MG63 (cell line): ENCODE results near the gene WASF1. TPM values are rescaled to one million over a fixed set of nuclear protein-coding genes. Genes with fewer than 3 reads are reported as not detected.
A peak's percentile ranks its signal among the peaks of the same experiment; 100 is the strongest.
"Not testable (repeated sequence)": the region's sequence is repeated elsewhere in the genome, so short reads cannot be mapped to it uniquely, and the experiment has no call there.

Experiments
- DNase-seq: peaks from one replicate; pipeline ENCODE4 v3.0.0-alpha.2; 2020
- H3K27me3 ChIP-seq: fragments of 250-450 bp; sonication (Bioruptor Pico); 2 replicates; pipeline ENCODE4 v1.5.1; 2020; ENCODE audit warnings: mild to moderate bottlenecking, moderate library complexity
- H3K36me3 ChIP-seq: fragments of 250-450 bp; sonication (Bioruptor Pico); 2 replicates; pipeline ENCODE4 v1.5.1; 2020; ENCODE audit warnings: mild to moderate bottlenecking, moderate library complexity
- H3K4me3 ChIP-seq: fragments of 250-450 bp; sonication (Bioruptor Pico); 2 replicates; pipeline ENCODE4 v1.5.1; 2020; ENCODE audit warnings: mild to moderate bottlenecking, moderate library complexity
- H3K9me3 ChIP-seq: fragments of 250-450 bp; sonication (Bioruptor Pico); 2 replicates; pipeline ENCODE4 v1.5.1; 2020; ENCODE audit warnings: mild to moderate bottlenecking, moderate library complexity
- total RNA-seq: library from RNA; depleted of rRNA; stranded (reverse); fragments of >200 nt; shearing (Covaris generic); gene quantifications from 2 replicates; pipeline ENCODE4 v1.2.3, GENCODE V29; 2014; ENCODE audit warnings: low replicate concordance

WASF1 gene
- total RNA-seq, 1 experiment from 2014 or later = 4.8 TPM

- Histone ChIP-seq H3K4me3 (peak overlapping the region; percentile 86), H3K9me3 (no peaks in the 10 kb centered on the region), H3K27me3 (no peaks in the 10 kb centered on the region), H3K36me3 (peaks cover 3% of the 10 kb centered on the region; the same call in 1 of the 2 replicates)
- no peak for DNase-seq
Observed at GRCh38 chr6:110181131-110182030, 1.9 kb upstream of the WASF1 start.

GRCh38 chr6:110180228-110181008, 948 bp upstream of the WASF1 start, which contains the start of gene CDC40:
Gene CDC40 (plus strand): TSS chr6:110180427. CDS start chr6:110180445, 18 bp downstream.
- H3K4me3 ChIP-seq = peak within 1 kb of the TSS; percentile 86
- DNase-seq = peak; percentile 64
- H3K36me3 ChIP-seq = peaks cover 3% of the 10 kb centered on the region; the same call in 1 of the 2 replicates
- no peaks in the 10 kb centered on the region for H3K9me3 ChIP-seq
- no peaks in the 10 kb centered on the region for H3K27me3 ChIP-seq

- H3K9me3 ChIP-seq = no peaks in the 10 kb centered on the region
- no peaks in the 10 kb centered on the region for H3K27me3 ChIP-seq
- peak; percentile 27 for DNase-seq
- peak overlapping the region; percentile 86 for H3K4me3 ChIP-seq
- peaks cover 3% of the 10 kb centered on the region; the same call in 1 of the 2 replicates for H3K36me3 ChIP-seq
Observed at GRCh38 chr6:110178626-110179405, 654 bp downstream of the WASF1 start.

DNA sequence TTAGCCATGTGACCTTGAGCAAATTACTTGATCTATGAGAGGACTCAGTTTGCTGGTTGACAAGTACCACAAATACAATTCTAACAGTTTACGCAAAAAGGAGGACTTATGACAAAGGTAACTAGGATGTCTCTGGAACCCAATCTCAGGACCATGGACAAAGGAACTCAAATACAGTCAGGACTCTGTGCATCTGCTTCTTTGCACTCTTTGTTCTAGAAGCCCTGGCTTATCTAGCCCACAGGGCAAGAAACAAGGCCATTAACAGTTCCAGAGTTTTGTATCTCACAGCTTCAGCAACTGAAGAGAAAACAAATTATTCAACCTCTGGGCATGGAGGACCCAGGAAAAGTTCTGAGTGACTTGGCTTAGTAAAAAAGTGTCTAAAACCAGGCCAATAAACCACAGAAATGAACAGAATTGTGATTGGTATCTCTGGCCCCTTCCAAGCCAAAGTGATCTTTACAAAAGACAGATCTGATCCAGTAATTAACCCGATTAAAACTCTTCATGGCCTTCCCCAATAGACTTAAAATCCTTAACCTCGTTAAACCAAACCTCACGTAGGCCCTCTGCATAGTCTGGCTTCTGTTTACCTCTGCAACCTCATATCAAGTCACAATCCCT, 5.9 kb downstream of the WASF1 start:
- Histone ChIP-seq H3K9me3 (no peaks in the 10 kb centered on the region), H3K4me3 (no peak overlapping the region), H3K36me3 (no peaks in the 10 kb centered on the region), H3K27me3 (no peaks in the 10 kb centered on the region)
- DNase-seq = no peak

DNA sequence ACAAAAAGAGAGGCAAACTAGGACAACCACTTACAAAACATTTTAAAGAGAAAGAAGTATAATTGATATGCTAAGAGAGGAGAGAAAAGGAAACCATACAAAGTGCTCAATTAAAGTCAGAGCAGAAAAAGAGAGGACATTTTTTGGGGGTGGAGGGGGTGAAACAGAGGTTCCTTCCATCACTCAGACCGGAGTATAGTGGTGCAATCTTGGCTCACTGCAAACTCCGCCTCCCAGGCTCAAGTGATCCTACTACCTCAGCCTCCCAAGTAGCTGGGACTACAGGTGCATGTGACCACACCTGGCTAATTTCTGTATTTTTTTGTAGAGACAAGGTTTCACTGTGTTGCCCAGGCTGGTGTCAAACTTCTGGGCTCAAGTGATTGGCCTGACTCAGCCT, 9.4 kb downstream of the WASF1 start:
- no peaks in the 10 kb centered on the region for H3K27me3 ChIP-seq

DNA sequence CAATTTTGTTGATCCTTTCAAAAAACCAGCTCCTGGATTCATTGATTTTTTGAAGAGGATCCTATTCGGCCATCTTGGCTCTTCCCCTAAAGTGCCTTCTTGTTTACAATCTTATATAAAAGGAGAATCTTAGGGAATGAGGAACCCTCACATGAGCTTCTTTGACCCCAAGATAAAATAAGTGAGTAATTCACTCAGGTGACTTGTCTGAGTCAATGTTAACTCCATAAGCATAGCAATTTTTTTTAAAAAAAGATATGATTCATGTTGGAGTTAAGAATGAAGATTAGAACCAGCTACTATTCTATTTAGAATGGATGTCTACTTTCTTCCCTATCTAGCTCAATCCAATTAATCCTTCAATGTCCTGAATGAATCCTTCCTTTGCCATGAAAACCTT, 21.0 kb downstream of the WASF1 start:
- Histone ChIP-seq H3K9me3 (no peaks in the 10 kb centered on the region; the same call in 1 of the 2 replicates), H3K27me3 (no peaks in the 10 kb centered on the region), H3K36me3 (no peaks in the 10 kb centered on the region), H3K4me3 (no peak overlapping the region)
- DNase-seq = no peak

More for the DNA sequence above, 9.4 kb downstream of the WASF1 start:
- Histone ChIP-seq H3K4me3 (no peak overlapping the region), H3K36me3 (no peaks in the 10 kb centered on the region), H3K9me3 (no peaks in the 10 kb centered on the region)
- no peak for DNase-seq

DNA sequence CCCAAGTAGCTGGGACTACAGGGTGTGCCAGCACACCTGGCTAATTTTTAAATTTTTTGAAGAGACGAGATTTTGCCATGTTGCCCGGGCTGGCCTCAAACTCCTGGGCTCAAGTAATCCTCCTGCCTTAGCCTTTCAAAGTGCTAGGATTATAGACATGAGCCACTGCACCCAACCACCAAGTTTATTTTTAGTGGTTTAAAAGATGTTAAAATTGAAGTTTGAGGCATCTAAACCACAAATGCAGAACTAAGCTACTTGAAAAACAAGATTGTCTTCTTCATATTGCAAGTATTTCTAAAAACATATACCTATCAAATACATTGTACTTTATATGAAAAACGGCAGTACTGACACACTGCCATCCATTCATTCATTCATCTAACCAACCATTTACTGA, 31.6 kb downstream of the WASF1 start:
- Histone ChIP-seq H3K27me3 (no peaks in the 10 kb centered on the region), H3K4me3 (no peak overlapping the region), H3K36me3 (no peaks in the 10 kb centered on the region), H3K9me3 (no peaks in the 10 kb centered on the region)
- DNase-seq = no peak

DNA sequence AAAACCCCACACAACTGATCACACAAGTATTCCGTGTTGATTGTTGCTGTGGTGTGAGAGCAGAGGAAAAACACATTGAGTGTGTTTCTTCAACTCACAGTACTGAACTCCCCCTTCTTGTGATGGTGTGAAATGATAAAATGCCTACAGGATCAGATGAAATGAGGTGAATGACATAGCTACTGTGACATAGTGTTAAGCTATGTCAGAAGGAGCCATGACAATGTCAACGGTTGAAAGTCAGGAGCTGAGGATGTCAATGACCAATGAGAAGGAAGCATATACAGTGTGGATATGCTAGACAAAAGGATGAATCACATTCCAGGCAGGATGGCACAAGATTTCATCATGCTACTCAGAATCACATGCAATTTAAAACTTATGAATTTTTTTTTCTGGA, 38.8 kb downstream of the WASF1 start:
- no peaks in the 10 kb centered on the region for H3K27me3 ChIP-seq
- H3K9me3 ChIP-seq = no peaks in the 10 kb centered on the region; the same call in 1 of the 2 replicates
- H3K4me3 ChIP-seq = no peak overlapping the region
- no peak for DNase-seq
- no peaks in the 10 kb centered on the region for H3K36me3 ChIP-seq

- Histone ChIP-seq H3K27me3 (no peaks in the 10 kb centered on the region), H3K36me3 (no peaks in the 10 kb centered on the region), H3K4me3 (no peak overlapping the region), H3K9me3 (no peaks in the 10 kb centered on the region; the same call in 1 of the 2 replicates)
- DNase-seq = no peak
Observed at GRCh38 chr6:110139052-110139451, 40.4 kb downstream of the WASF1 start.

- no peaks in the 10 kb centered on the region for H3K36me3 ChIP-seq
Observed at GRCh38 chr6:110137924-110138887, 41.3 kb downstream of the WASF1 start.

DNA sequence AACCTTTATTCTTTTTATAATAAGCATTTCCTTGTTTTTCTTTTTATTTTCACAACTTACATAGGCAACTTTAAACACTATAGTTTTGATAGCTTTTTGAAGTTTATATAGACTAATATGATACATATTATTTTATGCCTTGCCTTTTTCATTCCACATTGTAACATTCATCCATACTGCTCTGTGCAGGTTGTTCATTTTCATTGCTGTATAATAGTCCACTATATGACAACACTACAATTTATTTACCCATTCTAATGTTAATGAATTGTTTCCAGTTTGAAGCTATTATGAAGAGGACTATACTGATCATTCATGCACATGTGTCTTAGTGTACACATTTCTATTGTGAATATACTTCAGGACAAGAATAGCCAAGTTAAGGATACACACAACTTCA, 49.1 kb downstream of the WASF1 start:
- no peak for DNase-seq
- H3K27me3 ChIP-seq = no peaks in the 10 kb centered on the region
- no peaks in the 10 kb centered on the region for H3K9me3 ChIP-seq
- H3K36me3 ChIP-seq = peaks cover 3% of the 10 kb centered on the region; the same call in 1 of the 2 replicates
- H3K4me3 ChIP-seq = no peak overlapping the region

More at GRCh38 chr6:110137924-110138887, 41.3 kb downstream of the WASF1 start:
- no peak overlapping the region for H3K4me3 ChIP-seq
- H3K27me3 ChIP-seq = no peaks in the 10 kb centered on the region
- H3K9me3 ChIP-seq = no peaks in the 10 kb centered on the region; the same call in 1 of the 2 replicates
- no peak for DNase-seq

DNA sequence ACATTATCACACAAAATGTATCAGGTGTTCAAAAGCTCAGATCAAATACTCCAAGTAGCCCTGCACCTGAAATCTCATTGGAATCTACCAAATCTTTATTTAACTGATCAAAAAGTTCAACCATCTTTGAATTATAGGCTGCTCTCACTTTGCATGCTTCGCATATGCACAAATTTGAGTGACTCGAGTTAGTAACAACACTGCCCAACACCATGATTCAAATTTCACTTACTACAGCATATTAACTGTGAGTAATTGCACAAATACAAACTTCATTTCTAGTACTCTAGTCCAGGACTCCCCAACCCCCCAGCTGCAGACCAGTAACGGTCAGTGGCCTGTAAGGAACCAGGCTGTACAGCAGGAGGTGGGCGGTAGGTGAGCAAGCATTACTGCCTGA, 51.1 kb downstream of the WASF1 start:
- Histone ChIP-seq H3K36me3 (peaks cover 3% of the 10 kb centered on the region; the same call in 1 of the 2 replicates), H3K9me3 (no peaks in the 10 kb centered on the region), H3K27me3 (no peaks in the 10 kb centered on the region), H3K4me3 (no peak overlapping the region)
- DNase-seq = no peak

DNA sequence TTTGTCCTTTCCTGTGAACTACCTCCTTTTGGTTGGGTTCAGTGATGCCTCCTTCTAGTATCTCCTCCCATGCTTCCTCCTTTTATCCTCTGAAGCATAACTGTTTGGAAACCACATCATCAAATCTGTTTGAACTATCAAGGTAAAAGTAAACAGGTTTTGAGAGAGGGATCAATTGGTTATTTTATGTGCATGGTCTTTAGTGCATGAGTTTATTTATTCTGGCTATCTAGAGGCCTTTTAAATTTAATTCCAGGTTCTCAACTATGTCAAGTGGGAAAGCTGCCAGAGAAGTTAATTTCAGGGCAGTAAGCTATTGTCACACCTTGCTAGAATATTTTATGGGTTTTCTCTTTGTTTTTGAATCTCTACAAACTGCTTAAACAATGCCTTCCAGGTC, 54.1 kb downstream of the WASF1 start:
- peaks cover 3% of the 10 kb centered on the region; the same call in 1 of the 2 replicates for H3K36me3 ChIP-seq
- H3K9me3 ChIP-seq = 0 out of 2 replicates have a peak, but pooled peaks cover 2% of the 10 kb centered on the region
- H3K4me3 ChIP-seq = no peak overlapping the region
- no peak for DNase-seq
- H3K27me3 ChIP-seq = no peaks in the 10 kb centered on the region

GRCh38 chr6:110121655-110122054, 57.8 kb downstream of the WASF1 start:
- not testable (repeated sequence) for DNase-seq, H3K4me3 ChIP-seq, H3K36me3 ChIP-seq, H3K27me3 ChIP-seq, H3K9me3 ChIP-seq

DNA sequence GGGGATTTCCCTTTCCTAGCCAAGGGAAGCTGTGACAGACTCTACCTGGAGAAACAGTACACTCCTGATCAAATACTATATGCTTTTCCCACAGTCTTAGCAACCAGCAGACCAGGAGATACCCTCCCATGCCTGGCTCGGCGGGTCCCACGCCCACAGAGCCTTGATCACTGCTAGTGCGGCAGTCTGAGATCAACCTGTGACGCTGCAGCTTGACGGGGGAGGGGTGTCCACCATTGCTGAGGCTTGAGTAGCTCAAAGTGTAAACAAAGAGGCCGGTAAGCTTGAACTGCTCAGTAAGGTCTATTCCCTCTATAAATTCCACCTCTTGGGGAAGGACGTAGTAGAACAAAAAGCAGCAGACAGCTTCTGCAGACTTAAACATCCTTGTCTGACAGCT, 63.2 kb downstream of the WASF1 start:
- no peaks in the 10 kb centered on the region for H3K36me3 ChIP-seq
- H3K9me3 ChIP-seq = 0 out of 2 replicates have a peak, but pooled peaks cover 2% of the 10 kb centered on the region
- no peaks in the 10 kb centered on the region for H3K27me3 ChIP-seq
- DNase-seq = no peak
- H3K4me3 ChIP-seq = no peak overlapping the region
